ENCODE measurements around the gene MIS12. TPM values are rescaled to one million over a fixed set of nuclear protein-coding genes. Genes with fewer than 3 reads are reported as not detected.
A peak's percentile ranks its signal among the peaks of the same experiment; 100 is the strongest.

The MIS12 gene
- polyA plus RNA-seq, 2 of the 4 experiments (the other 2 are of a cell fraction), result 26.6 to 38.2 TPM

- TF ChIP-seq, protein P1, sequence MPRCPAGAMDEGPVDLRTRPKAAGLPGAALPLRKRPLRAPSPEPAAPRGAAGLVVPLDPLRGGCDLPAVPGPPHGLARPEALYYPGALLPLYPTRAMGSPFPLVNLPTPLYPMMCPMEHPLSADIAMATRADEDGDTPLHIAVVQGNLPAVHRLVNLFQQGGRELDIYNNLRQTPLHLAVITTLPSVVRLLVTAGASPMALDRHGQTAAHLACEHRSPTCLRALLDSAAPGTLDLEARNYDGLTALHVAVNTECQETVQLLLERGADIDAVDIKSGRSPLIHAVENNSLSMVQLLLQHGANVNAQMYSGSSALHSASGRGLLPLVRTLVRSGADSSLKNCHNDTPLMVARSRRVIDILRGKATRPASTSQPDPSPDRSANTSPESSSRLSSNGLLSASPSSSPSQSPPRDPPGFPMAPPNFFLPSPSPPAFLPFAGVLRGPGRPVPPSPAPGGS (IDR thresholded peaks at IDR 0.05), result no peak
- TF ChIP-seq KDM5A (IDR thresholded peaks at IDR 0.05) (no peak), EHMT2 (IDR thresholded peaks at IDR 0.05; ENCODE audit: low read depth) (no peak), EP300 (IDR thresholded peaks at IDR 0.05) (no peak), RAD21 (conservative IDR thresholded peaks at IDR 0.05 in 1 of 2, IDR thresholded peaks at IDR 0.05 in 1 of 2) (0 out of 5 replicates have a peak, but pooled peaks of 1 of the 2 experiments have one; percentile 3), ELK1 (IDR thresholded peaks at IDR 0.05; ENCODE audit: low read depth, low read length) (no peak)
Observed at GRCh38 chr17:5439446-5439764, 47.0 kb upstream of the MIS12 start (continued).

DNA sequence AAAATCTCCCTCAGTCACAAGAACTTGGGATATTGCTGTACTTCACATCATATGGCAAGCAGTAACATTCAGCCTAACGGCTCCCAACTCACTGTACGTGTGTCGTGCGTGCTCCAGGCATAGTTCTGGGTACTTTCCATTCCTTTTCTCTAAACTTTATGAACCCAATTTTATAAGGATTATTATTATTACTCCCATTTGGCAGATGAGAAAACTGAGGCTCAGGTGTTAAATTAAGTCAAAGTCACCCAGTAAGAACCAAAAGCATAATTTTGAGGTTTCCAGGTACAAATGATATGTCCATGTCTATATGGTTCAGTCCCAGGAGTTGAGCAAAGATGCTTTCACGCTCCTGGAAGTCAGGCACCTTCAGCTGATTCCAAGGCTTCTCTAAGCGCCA lies 42.6 kb upstream of the MIS12 start:
- no peak overlapping the region for H3K27ac ChIP-seq
- ATAC-seq, result no peak
- TF ChIP-seq NFE2L2 (conservative IDR thresholded peaks at IDR 0.05; ENCODE audit: low read length) (no peak), HDAC2 (IDR thresholded peaks at IDR 0.05) (peak; percentile 80; the same call in 1 of the 2 replicates), KDM1A (IDR thresholded peaks at IDR 0.05; ENCODE audit: low read depth) (peak; percentile 64; the same call in 1 of the 2 replicates)
- FAIRE-seq, result no peak
- peaks cover 5% of the 10 kb centered on the region; the same call in 2 of the 3 replicates for H3K4me1 ChIP-seq
- CTCF ChIA-PET, result interaction anchor here (0.6 to 10.9 kb wide), 4 partner anchors 11 to 195 kb away, joined by 3 to 178 read pairs (median 8); no protein-coding TSS in a partner anchor
- H3K9me3 ChIP-seq, result no peaks in the 10 kb centered on the region
- POLR2A ChIA-PET, result no interaction called here
- 98% methylated on average over 6 of the region's 6 CpGs for WGBS (ENCODE audit: missing lambda C conversion rate)
- no peak overlapping the region for H3K4me2 ChIP-seq
- no peak for DNase-seq (ENCODE audit: low read depth in 1 of 2, low spot score in 1 of 2)
- H3K4me3 ChIP-seq, result no peak overlapping the region

- peaks cover 5% of the 10 kb centered on the region; the same call in 2 of the 3 replicates for H3K4me1 ChIP-seq
- no peak for FAIRE-seq
- no peak for DNase-seq (ENCODE audit: low read depth in 1 of 2, low spot score in 1 of 2)
- ATAC-seq, result no peak
- H3K9me3 ChIP-seq, result no peaks in the 10 kb centered on the region
- no peak overlapping the region for H3K4me2 ChIP-seq
- TF ChIP-seq JUN (IDR thresholded peaks at IDR 0.05) (no peak), EHF (CRISPR knock-in tag; IDR thresholded peaks at IDR 0.05) (no peak), NFE2L2 (conservative IDR thresholded peaks at IDR 0.05; ENCODE audit: low read length) (no peak), HEYL (CRISPR knock-in tag; IDR thresholded peaks at IDR 0.05) (no peak), CHD2 (IDR thresholded peaks at IDR 0.05; ENCODE audit: low read length, partially characterized antibody) (no peak), ELK1 (IDR thresholded peaks at IDR 0.05; ENCODE audit: low read depth, low read length) (no peak), ZNF302 (CRISPR knock-in tag; IDR thresholded peaks at IDR 0.05) (no peak), JUNB (IDR thresholded peaks at IDR 0.05) (no peak), REST (IDR thresholded peaks at IDR 0.05) (no peak), MAX (IDR thresholded peaks at IDR 0.05) (no peak), EP300 (IDR thresholded peaks at IDR 0.05) (no peak)
- TF ChIP-seq, protein P2, sequence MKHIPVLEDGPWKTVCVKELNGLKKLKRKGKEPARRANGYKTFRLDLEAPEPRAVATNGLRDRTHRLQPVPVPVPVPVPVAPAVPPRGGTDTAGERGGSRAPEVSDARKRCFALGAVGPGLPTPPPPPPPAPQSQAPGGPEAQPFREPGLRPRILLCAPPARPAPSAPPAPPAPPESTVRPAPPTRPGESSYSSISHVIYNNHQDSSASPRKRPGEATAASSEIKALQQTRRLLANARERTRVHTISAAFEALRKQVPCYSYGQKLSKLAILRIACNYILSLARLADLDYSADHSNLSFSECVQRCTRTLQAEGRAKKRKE (CRISPR knock-in tag; IDR thresholded peaks at IDR 0.05; ENCODE audit: low read depth), result no peak
- 92% methylated on average over 22 of the region's 22 CpGs for WGBS (ENCODE audit: missing lambda C conversion rate)
- ChIA-PET CTCF (interaction anchor here (0.7 to 10.9 kb wide), 3 partner anchors 11 to 17 kb away, joined by 4 to 178 read pairs (median 11); no protein-coding TSS in a partner anchor), POLR2A (no interaction called here)
- no peak overlapping the region for H3K4me3 ChIP-seq
- H3K27ac ChIP-seq, result no peak overlapping the region
Observed at GRCh38 chr17:5444209-5444608, 42.2 kb upstream of the MIS12 start.

Data from A549 (cell line).